Mesothelial cell of epicardium (in vitro differentiated cells): ENCODE measurements around the gene MRPL39. TPM values are rescaled to one million over a fixed set of nuclear protein-coding genes. Genes with fewer than 3 reads are reported as not detected.

ENCODE experiments used
- DNase-seq, 2 experiments: peaks; one replicate each; pipeline ENCODE4 v3.0.0; 2021; ENCODE audit warnings: low spot score in 2 of 2; ENCODE audit not compliant: unreplicated experiment in 2 of 2
- H3K27ac Mint-ChIP-seq: 2 replicates; pipeline ENCODE4 v1.8.0; 2021; ENCODE audit warnings: mixed read lengths
- H3K27me3 Mint-ChIP-seq: 2 replicates; pipeline ENCODE4 v1.8.0; 2021; ENCODE audit warnings: low read depth, mixed read lengths
- H3K36me3 Mint-ChIP-seq: 2 replicates; pipeline ENCODE4 v1.8.0; 2021; ENCODE audit warnings: mixed read lengths
- H3K4me1 Mint-ChIP-seq: 2 replicates; pipeline ENCODE4 v1.8.0; 2021; ENCODE audit warnings: mixed read lengths
- H3K4me3 Mint-ChIP-seq: 2 replicates; pipeline ENCODE4 v1.8.0; 2021; ENCODE audit warnings: mild to moderate bottlenecking, moderate library complexity, mixed read lengths
- H3K9me3 Mint-ChIP-seq: 2 replicates; pipeline ENCODE4 v1.8.0; 2021; ENCODE audit warnings: mixed read lengths
- total RNA-seq: library from RNA; stranded (reverse); gene quantifications from 3 replicates; pipeline ENCODE4 v1.2.1, GENCODE V29; 2021
- TF ChIP-seq, protein P1 (sequence below): fragments of 200-600 bp; sonication (generic); IDR thresholded peaks from one replicate; pipeline ENCODE4 v1.5.0; 2021; ENCODE audit warnings: antibody characterized with exemption; ENCODE audit not compliant: unreplicated experiment

Gene MRPL39
- total RNA-seq, 1 donor from 2014 or later: 26.4 TPM

DNA sequence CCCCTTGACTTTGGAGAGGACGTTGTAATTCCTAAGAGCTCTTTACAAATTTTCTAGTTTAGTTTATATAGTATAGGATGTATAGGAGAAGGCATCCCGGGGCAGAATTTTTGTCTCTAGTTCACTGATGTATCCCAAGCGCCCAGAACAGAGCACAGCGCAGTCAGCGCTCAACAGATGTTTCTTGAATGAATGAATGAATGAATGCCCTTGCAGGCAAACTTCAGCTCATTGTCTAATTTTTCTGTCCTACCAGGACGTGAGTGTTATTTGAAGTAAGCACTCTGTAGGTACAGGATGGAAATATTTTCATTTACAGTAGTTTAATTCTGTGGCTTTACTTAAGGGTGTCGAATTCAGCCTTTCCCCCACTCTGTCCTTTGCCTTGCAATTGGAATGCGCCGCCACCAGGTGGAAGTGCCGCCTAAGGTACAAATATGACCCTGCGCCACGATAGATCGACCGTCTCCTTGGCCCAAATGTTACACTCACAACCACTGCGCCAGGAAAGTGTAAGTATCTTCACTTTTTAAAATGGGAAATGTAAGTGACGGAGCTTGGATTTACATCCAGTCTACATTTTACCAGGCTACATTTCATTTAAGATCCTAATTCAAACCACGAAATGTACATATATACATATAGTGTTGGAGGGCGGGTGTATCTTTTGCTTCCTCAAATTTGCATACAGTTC lies 910 bp upstream of the MRPL39 start:
- Mint-ChIP-seq H3K4me3 (peak overlapping the region; percentile 100), H3K4me1 (peaks cover 18% of the 10 kb centered on the region), H3K36me3 (peaks cover 7% of the 10 kb centered on the region), H3K27ac (peak overlapping the region; percentile 60), H3K9me3 (no peaks in the 10 kb centered on the region), H3K27me3 (no peaks in the 10 kb centered on the region)
- TF ChIP-seq, protein P1, sequence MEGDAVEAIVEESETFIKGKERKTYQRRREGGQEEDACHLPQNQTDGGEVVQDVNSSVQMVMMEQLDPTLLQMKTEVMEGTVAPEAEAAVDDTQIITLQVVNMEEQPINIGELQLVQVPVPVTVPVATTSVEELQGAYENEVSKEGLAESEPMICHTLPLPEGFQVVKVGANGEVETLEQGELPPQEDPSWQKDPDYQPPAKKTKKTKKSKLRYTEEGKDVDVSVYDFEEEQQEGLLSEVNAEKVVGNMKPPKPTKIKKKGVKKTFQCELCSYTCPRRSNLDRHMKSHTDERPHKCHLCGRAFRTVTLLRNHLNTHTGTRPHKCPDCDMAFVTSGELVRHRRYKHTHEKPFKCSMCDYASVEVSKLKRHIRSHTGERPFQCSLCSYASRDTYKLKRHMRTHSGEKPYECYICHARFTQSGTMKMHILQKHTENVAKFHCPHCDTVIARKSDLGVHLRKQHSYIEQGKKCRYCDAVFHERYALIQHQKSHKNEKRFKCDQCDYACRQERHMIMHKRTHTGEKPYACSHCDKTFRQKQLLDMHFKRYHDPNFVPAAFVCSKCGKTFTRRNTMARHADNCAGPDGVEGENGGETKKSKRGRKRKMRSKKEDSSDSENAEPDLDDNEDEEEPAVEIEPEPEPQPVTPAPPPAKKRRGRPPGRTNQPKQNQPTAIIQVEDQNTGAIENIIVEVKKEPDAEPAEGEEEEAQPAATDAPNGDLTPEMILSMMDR: peak; percentile 87
- peak; percentile 50 to 80 for DNase-seq

DNA sequence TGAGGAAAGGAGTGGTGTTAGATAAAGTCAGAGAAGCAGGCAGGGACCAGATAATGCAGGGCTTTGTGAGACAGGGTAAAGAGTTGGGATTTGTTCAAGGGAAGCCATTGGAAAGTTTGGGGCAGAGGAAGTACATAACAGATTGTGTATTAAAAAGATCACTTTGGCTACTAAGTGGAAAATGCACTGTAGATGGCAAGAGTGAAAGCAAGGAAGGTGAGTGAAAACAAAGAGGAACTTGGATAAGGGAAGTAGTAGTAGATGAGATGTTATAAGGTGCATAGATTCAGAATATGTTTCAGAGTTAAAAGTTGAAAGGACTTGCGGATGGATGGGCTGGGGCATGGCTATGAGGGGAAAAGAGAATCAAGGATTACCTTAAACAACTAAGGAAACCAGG lies 17.4 kb downstream of the MRPL39 start:
- no peak overlapping the region for H3K4me3 Mint-ChIP-seq
- H3K4me1 Mint-ChIP-seq: no peaks in the 10 kb centered on the region
- no peaks in the 10 kb centered on the region for H3K9me3 Mint-ChIP-seq
- TF ChIP-seq, protein P1: no peak
- H3K27me3 Mint-ChIP-seq: no peaks in the 10 kb centered on the region
- H3K36me3 Mint-ChIP-seq: peaks cover 60% of the 10 kb centered on the region
- no peak overlapping the region for H3K27ac Mint-ChIP-seq
- DNase-seq: no peak

- Mint-ChIP-seq H3K9me3 (no peaks in the 10 kb centered on the region), H3K4me3 (no peak overlapping the region), H3K27me3 (no peaks in the 10 kb centered on the region), H3K36me3 (peaks cover 39% of the 10 kb centered on the region), H3K27ac (no peak overlapping the region), H3K4me1 (no peaks in the 10 kb centered on the region)
- DNase-seq: no peak
- TF ChIP-seq, protein P1: no peak
Observed at GRCh38 chr21:25586791-25587190, 20.5 kb downstream of the MRPL39 start.

GRCh38 chr21:25586326-25586725 lies 21.0 kb downstream of the MRPL39 start:
- Mint-ChIP-seq H3K4me1 (no peaks in the 10 kb centered on the region), H3K27me3 (no peaks in the 10 kb centered on the region), H3K4me3 (no peak overlapping the region), H3K36me3 (peaks cover 35% of the 10 kb centered on the region), H3K27ac (no peak overlapping the region), H3K9me3 (no peaks in the 10 kb centered on the region)
- DNase-seq: no peak
- TF ChIP-seq, protein P1: no peak

- Mint-ChIP-seq H3K27ac (no peak overlapping the region), H3K4me1 (no peaks in the 10 kb centered on the region), H3K27me3 (no peaks in the 10 kb centered on the region), H3K36me3 (peaks cover 29% of the 10 kb centered on the region), H3K9me3 (no peaks in the 10 kb centered on the region), H3K4me3 (no peak overlapping the region)
- TF ChIP-seq, protein P1: no peak
- no peak for DNase-seq
Observed at GRCh38 chr21:25584833-25585676, 22.2 kb downstream of the MRPL39 start.
